ENCODE data around the gene ADK.

GRCh38 chr10:74748468-74749031, 597.5 kb downstream of the ADK start:
- TF ChIP-seq EZH2phosphoT487 (IDR thresholded peaks at IDR 0.05; ENCODE audit: low read depth, severe bottlenecking, unreplicated experiment), result no peak
- TF ChIP-seq CTCF (IDR thresholded peaks at IDR 0.05; ENCODE audit: poor library complexity), result no peak
